Activated CD8-positive, alpha-beta memory T cell treated with anti-CD3 and anti-CD28 coated beads for 48 hours (primary cell): ENCODE results near the gene EFCAB8.
"Not testable (repeated sequence)": the region's sequence is repeated elsewhere in the genome, so short reads cannot be mapped to it uniquely, and the experiment has no call there.

Source experiments
- DNase-seq, 3 experiments: peaks; one replicate each; pipeline ENCODE4 v3.0.0-alpha.2; 2020; ENCODE audit warnings: low read depth in 2 of 3, low spot score in 2 of 3

EFCAB8 gene

DNA sequence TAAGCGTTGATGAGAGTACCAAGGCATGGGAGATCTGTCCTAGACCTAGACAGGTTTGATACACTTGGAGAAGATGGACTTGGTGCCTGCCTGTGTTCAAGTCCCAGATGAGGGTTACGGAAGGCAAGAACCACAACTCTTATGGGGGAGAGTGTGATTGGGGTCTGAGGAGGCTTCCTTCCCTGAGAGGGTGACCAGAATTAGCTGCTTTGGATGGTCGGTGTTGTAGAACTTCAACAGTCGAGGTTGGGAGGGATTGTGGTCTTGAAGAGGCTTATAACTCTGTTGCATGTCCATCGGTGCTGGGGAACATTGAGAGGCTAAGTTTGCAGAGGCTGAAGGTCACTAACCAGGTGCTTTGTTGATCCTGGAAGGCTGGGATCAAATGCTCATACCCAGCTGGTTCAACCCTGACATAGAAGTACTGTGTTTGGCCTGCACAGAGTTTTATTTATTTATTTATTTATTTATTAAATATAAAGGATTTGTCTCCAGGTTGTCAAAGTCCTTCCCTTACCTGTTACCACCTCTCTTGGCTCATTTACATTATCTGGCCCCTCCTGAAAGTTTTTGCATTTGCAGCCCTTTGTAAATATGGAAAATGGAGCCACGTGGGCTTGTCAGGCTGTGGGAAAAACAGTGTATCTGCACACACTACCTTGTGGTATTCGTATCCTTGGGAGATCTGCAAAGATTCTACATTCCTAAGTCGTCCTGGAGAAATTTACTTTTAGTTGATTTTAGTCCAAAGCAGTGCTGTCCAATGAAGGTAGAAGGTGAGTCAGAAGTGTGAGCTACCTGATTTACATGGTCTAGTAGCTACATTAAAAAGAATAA, 15.8 kb upstream of the EFCAB8 start:
- DNase-seq = no peak

GRCh38 chr20:32845786-32846185, 12.9 kb upstream of the EFCAB8 start:
- no peak for DNase-seq

GRCh38 chr20:32846852-32847251, 11.9 kb upstream of the EFCAB8 start:
- no peak for DNase-seq

DNA sequence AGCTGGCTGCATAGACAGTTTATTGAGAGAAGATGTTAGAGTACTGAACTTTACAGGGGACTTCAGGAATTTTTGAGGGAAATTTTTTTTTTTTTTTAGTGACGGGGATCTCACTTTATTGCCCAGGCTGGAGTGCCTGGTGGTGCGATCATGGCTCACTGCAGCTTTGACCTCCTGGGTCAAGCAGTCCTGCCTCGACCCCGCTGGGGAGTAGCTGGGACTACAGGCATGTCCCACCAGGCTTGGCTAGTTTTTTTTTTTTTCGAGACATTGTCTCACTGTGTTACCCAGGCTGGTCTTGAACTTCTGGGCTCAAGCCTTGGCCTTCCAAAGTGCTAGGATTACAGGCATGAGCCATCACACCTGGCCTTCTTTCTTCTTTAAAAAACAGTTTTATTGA, 10.8 kb upstream of the EFCAB8 start:
- no peak for DNase-seq

- no peak for DNase-seq
Measured at GRCh38 chr20:32848846-32849245, 9.9 kb upstream of the EFCAB8 start.

GRCh38 chr20:32849577-32849976, 9.1 kb upstream of the EFCAB8 start:
- DNase-seq = no peak

GRCh38 chr20:32855387-32855786, 3.3 kb upstream of the EFCAB8 start:
- DNase-seq = no peak

DNA sequence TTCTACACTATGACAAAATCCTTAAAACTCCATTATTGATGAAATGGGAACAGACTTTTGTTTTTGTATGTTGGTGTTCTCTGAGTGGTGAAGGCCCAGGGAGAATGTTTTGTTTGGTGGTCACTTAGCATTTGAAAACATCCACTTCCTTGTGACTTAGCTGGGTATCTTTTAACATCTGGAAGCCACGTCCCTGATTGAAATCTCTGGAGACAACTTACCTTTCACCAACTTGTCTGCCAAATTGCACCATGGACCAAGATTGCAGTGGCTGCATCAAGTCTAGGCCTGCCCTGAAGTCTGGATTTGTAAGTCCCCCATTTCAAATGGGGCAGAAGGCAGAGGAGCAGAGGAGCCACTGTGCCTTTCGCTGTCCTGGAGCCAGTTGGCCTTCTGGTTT, 534 bp upstream of the EFCAB8 start:
- DNase-seq = no peak

- DNase-seq = no peak
Measured at GRCh38 chr20:32861446-32861845, 2.7 kb downstream of the EFCAB8 start.

DNA sequence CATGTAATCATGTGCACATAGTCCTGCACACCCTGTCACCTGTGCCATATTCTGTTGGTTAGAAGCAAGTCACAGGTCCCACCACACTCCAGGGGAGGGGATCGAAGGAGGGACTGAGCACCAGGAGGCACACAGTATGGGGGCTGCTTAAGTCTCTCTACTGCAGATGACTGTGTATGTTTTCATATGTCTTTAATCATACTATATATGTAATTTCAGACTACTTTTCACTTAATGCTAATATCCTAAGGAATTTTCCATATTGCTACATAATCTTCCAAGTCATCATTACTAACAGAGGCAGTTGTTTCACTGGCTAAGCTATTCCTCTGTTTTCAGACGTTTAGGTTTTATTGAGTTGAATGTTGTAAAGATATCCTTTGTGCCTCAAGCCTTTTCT, 10.8 kb downstream of the EFCAB8 start:
- no peak for DNase-seq

GRCh38 chr20:32870526-32870925, 11.8 kb downstream of the EFCAB8 start:
- not testable (repeated sequence) for DNase-seq

DNA sequence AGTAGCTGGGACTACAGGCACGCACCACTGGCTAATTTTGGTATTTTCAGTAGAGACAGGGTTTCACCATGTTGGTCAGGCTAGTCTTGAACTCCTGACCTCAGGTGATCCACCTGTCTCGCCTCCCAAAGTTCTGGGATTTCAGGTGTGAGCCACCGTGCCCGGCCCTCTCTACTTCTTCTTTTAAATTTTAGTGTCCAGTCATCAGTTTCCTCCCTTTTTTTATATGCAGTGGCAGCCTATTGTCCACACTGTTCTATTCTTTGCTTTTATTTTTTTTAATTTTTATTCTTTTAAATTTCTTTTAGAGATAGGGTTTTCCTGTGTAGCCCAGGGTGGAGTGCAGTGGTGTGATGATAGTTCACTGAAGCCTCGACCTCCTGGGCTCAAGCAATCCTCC, 12.3 kb downstream of the EFCAB8 start:
- DNase-seq = no peak

GRCh38 chr20:32871627-32872160, 13.0 kb downstream of the EFCAB8 start:
- no peak for DNase-seq

DNA sequence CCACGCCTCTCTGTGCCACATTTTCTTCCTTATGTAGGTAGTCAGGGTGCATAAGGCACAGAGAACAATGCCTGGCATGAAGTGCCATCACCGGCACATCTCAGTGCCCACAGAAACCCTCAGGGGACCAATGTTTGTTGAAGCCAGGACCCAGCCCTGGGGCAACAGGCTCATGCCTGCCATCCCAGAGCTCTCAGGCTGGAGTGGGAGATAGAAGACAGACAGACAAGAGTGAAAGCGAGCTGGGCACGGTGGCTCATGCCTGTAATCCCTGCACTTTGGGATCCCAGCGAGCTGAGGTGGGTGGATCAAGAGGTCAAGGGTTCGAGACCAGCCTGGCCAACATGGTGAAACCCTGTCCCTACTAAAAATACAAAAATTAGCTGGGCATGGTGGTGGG, 13.5 kb downstream of the EFCAB8 start:
- DNase-seq = no peak

- DNase-seq = no peak
Measured at GRCh38 chr20:32875673-32876072, 16.9 kb downstream of the EFCAB8 start.

DNA sequence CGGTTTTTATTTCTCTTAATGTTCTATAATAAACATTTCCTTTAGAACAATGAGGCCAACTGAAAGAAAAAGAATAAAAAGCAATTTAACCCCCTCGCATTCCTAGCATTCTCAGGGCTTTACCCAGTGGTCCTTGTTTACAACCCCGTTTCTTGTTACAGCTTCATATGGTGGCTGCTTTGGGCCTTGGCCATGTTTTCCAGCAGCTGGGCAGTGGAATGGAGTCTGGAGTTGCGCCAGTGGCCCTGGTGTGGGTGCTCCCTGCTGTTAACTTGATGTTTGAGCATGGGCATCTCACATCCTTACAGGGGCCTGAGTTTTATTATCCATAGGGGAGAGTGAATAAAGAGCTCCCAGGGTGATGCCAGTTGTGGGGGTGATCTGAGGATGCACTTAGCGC, 18.8 kb downstream of the EFCAB8 start:
- no peak for DNase-seq

GRCh38 chr20:32878820-32879219, 20.1 kb downstream of the EFCAB8 start:
- DNase-seq = no peak

- no peak for DNase-seq
Measured at GRCh38 chr20:32879538-32879937, 20.8 kb downstream of the EFCAB8 start.

GRCh38 chr20:32880635-32881034, 21.9 kb downstream of the EFCAB8 start:
- no peak for DNase-seq

GRCh38 chr20:32883081-32883480, 24.4 kb downstream of the EFCAB8 start:
- DNase-seq = no peak

- DNase-seq = no peak
Measured at GRCh38 chr20:32885185-32885584, 26.5 kb downstream of the EFCAB8 start.

DNA sequence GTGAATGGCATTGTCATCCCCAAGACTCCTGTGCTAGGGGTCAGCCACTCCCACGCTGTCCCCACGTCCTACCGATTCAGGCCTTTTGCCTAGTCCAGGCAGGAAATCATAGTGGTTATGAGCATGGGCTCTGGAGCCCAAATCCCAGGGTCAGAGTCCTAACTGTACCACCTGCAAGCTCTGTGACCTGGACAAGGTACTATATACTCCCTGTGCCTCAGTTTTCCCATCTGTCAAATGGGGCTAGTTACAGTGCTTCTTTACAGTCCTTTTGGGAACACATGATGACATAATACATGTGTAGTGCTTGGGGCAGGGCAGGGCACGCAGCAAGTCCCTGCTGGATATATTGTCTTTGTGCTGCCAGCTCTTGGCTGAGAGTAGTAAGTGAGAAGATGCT, 27.2 kb downstream of the EFCAB8 start:
- no peak for DNase-seq

DNA sequence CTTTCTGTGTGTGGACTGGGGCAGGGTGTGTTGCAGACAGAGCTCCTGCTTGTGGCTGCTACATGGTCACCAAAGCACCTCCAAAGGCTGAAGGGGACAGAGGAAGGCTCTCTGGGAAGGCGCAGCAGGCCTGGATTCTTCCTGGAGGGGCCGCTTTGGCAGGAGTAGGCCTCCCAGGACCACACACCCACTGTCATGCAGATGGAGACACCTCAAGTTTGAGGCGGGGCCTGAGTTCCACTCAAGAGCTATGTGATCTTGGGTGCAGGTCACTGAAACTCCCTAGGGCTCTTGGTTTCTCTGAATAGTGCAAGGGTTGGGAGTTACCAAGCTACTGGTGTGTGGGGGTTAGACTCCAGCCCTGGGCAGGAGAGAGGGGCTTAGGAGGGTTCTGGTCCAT, 27.9 kb downstream of the EFCAB8 start:
- no peak for DNase-seq
